Measurements from ENCODE around the gene CDC14B.

DNA sequence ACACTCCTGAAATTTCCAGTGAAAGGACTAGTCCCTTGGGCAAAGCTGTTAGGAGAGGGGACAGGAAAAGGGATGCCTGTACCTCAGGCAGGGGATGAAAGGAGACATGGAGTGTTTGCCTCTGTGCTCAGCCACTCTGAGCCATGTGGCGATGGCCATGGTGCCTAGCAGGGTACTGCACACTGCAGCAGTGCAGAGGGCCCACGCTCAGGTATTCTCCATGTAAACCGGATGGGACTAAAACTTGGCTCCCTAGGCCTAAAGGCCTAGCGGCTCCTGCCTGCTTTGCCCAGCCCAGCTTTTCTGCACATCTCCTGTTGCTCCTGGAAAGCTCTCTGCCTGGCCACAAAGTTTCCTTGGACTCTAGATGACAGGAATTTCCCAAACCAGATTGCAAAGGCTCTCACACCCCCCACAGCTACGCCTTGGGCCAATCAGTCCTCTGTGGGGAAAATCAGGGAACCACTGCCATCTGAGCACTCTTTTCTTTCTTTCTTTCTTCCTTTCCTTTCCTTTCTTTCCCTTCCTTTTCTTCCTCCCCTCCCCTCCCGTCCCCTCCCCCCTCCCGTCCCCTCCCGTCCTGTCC is 125.3 kb downstream of the CDC14B start:
- TF ChIP-seq HDGF (IDR thresholded peaks at IDR 0.05; ENCODE audit: borderline replicate concordance): no peak
- TF ChIP-seq, protein P1, sequence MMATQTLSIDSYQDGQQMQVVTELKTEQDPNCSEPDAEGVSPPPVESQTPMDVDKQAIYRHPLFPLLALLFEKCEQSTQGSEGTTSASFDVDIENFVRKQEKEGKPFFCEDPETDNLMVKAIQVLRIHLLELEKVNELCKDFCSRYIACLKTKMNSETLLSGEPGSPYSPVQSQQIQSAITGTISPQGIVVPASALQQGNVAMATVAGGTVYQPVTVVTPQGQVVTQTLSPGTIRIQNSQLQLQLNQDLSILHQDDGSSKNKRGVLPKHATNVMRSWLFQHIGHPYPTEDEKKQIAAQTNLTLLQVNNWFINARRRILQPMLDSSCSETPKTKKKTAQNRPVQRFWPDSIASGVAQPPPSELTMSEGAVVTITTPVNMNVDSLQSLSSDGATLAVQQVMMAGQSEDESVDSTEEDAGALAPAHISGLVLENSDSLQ (IDR thresholded peaks at IDR 0.05): no peak
- no peak for TF ChIP-seq BHLHE40 (IDR thresholded peaks at IDR 0.05; ENCODE audit: borderline replicate concordance)
- no peak for TF ChIP-seq TARDBP (IDR thresholded peaks at IDR 0.05)
- TF ChIP-seq FOXM1 (IDR thresholded peaks at IDR 0.05; ENCODE audit: borderline replicate concordance): no peak
- no peak for TF ChIP-seq SP1 (IDR thresholded peaks at IDR 0.05)
- TF ChIP-seq FOXA1 (IDR thresholded peaks at IDR 0.05): no peak
- TF ChIP-seq NFRKB (IDR thresholded peaks at IDR 0.05): no peak
- no peak for TF ChIP-seq SUZ12 (IDR thresholded peaks at IDR 0.05)
- no peak for TF ChIP-seq LEF1 (IDR thresholded peaks at IDR 0.05; ENCODE audit: borderline replicate concordance)

All from HEK293T (cell line).